ENCODE measurements around the gene DGLUCY. TPM values are rescaled to one million over a fixed set of nuclear protein-coding genes. Genes with fewer than 3 reads are reported as not detected.

Gene DGLUCY
- total and polyA plus RNA-seq, 7 donors: 20.4 to 135 (median 77.5) TPM

GRCh38 chr14:91215381-91215780, 101.5 kb downstream of the DGLUCY start:
- peaks cover 0 to 95% of the 10 kb centered on the region in 2 donors for H3K36me3 ChIP-seq (ENCODE audit: insufficient read depth in 1 of 2, low read depth in 1 of 2)
- DNase-seq (no peak), ATAC-seq (no peak)
- no peak for TF ChIP-seq CTCF (IDR thresholded peaks at IDR 0.05)
- H3K4me3 ChIP-seq: no peak overlapping the region
- no peaks in the 10 kb centered on the region for H3K27me3 ChIP-seq (ENCODE audit: insufficient read depth in 3 of 3, low read length in 2 of 3)
- no peaks in the 10 kb centered on the region for H3K4me1 ChIP-seq
- intact Hi-C loops (cut with DNase I): no loop called here
- peaks cover 4% of the 10 kb centered on the region for H3K9me3 ChIP-seq
- 94 to 97% (median 96%) methylated on average over 10 of the region's 10 CpGs for WGBS, 3 donors
- H3K27ac ChIP-seq: no peak overlapping the region

- no peak for ATAC-seq
- intact Hi-C loops (cut with DNase I): no loop called here
- DNase-seq: no peak
- H3K4me3 ChIP-seq: no peak overlapping the region
- H3K36me3 ChIP-seq (ENCODE audit: insufficient read depth in 1 of 2, low read depth in 1 of 2): peaks cover 0 to 88% of the 10 kb centered on the region in 2 donors
- H3K4me1 ChIP-seq: no peaks in the 10 kb centered on the region
- TF ChIP-seq CTCF (IDR thresholded peaks at IDR 0.05): no peak
- WGBS, 3 donors: 92 to 95% (median 93%) methylated on average over 13 of the region's 13 CpGs
- no peaks in the 10 kb centered on the region for H3K9me3 ChIP-seq
- no peak overlapping the region for H3K27ac ChIP-seq
- no peaks in the 10 kb centered on the region for H3K27me3 ChIP-seq (ENCODE audit: insufficient read depth in 3 of 3, low read length in 2 of 3)
Measured at GRCh38 chr14:91216731-91217226, 102.9 kb downstream of the DGLUCY start.

- Histone ChIP-seq H3K36me3 (ENCODE audit: insufficient read depth in 1 of 2, low read depth in 1 of 2) (peaks cover 0 to 87% of the 10 kb centered on the region in 2 donors), H3K27ac (no peak overlapping the region), H3K27me3 (ENCODE audit: insufficient read depth in 3 of 3, low read length in 2 of 3) (no peaks in the 10 kb centered on the region), H3K4me1 (no peaks in the 10 kb centered on the region), H3K4me3 (no peak overlapping the region), H3K9me3 (no peaks in the 10 kb centered on the region)
- TF ChIP-seq CTCF (IDR thresholded peaks at IDR 0.05): no peak
- intact Hi-C loops (cut with DNase I): no loop called here
- DNase-seq (no peak), ATAC-seq (no peak)
- 81 to 89% (median 83%) methylated on average over 4 of the region's 4 CpGs for WGBS, 3 donors
Measured at GRCh38 chr14:91218014-91218413, 104.1 kb downstream of the DGLUCY start.

- Histone ChIP-seq H3K36me3 (ENCODE audit: insufficient read depth in 1 of 2, low read depth in 1 of 2) (peaks cover 0 to 80% of the 10 kb centered on the region in 2 donors), H3K27ac (no peak overlapping the region), H3K4me1 (no peaks in the 10 kb centered on the region)
Measured at GRCh38 chr14:91219517-91220389, 105.9 kb downstream of the DGLUCY start.

More at GRCh38 chr14:91219517-91220389, 105.9 kb downstream of the DGLUCY start:
- Histone ChIP-seq H3K4me3 (no peak overlapping the region), H3K9me3 (no peaks in the 10 kb centered on the region), H3K27me3 (ENCODE audit: insufficient read depth in 3 of 3, low read length in 2 of 3) (no peaks in the 10 kb centered on the region)
- ATAC-seq (no peak), DNase-seq (no peak)
- 57 to 76% (median 71%) methylated on average over 13 of the region's 13 CpGs for WGBS, 3 donors
- intact Hi-C loops (cut with DNase I): no loop called here
- no peak for TF ChIP-seq CTCF (IDR thresholded peaks at IDR 0.05)
